ENCODE measurements around the gene XRRA1. TPM values are rescaled to one million over a fixed set of nuclear protein-coding genes. Genes with fewer than 3 reads are reported as not detected.

XRRA1 gene
- total and polyA plus RNA-seq, 8 donors: 2.4 to 22.5 (median 8.3) TPM

- no peak for DNase-seq
- H3K27me3 ChIP-seq: no peaks in the 10 kb centered on the region
- no peak for ATAC-seq
- no peak overlapping the region for H3K4me3 ChIP-seq
- no peak overlapping the region for H3K27ac ChIP-seq
- peaks cover 0 to 9% (median 0%) of the 10 kb centered on the region in 3 donors for H3K36me3 ChIP-seq
- intact Hi-C loops (cut with DNase I): no loop called here
- TF ChIP-seq CTCF (IDR thresholded peaks at IDR 0.05): no peak
- no peaks in the 10 kb centered on the region for H3K9me3 ChIP-seq
- no peak for FAIRE-seq
- H3K4me1 ChIP-seq: no peaks in the 10 kb centered on the region
Observed at GRCh38 chr11:74941492-74941891, 7.4 kb downstream of the XRRA1 start.

GRCh38 chr11:74937696-74938475, 11.0 kb downstream of the XRRA1 start:
- TF ChIP-seq CTCF (IDR thresholded peaks at IDR 0.05): no peak
- Histone ChIP-seq H3K4me3 (no peak overlapping the region), H3K27me3 (no peaks in the 10 kb centered on the region), H3K36me3 (peaks cover 0 to 43% (median 0%) of the 10 kb centered on the region in 3 donors), H3K9me3 (no peaks in the 10 kb centered on the region), H3K27ac (no peak overlapping the region), H3K4me1 (no peaks in the 10 kb centered on the region)
- FAIRE-seq: no peak
- DNase-seq: no peak
- no peak for ATAC-seq
- intact Hi-C loops (cut with DNase I): loop anchor here in 1 of 3 donors (10.0 kb wide), 1 partner anchor 307 kb away; the partner anchor contains the start of gene TPBGL
- 88% methylated on average over 5 of the region's 5 CpGs for WGBS, 2 donors

DNA sequence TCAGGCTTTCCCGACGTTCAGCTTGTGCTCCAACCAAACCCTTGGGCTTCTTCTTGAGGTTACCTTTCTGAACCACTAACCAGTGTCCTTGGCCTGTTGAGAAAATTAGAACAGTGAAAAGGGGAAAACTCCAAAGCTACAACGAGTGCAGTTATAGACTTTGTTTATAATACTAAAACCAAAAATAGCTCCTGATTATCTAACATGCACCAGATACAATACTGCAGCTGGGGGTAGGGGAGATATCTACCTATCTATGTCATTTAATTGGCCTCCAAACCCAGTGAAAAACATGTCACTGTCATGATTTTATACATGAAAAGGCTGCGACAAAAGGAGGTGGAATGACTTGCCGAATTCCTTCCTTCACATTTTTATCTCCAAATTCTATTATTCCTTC, 11.9 kb downstream of the XRRA1 start:
- no peak for TF ChIP-seq CTCF (IDR thresholded peaks at IDR 0.05)
- DNase-seq (no peak), ATAC-seq (no peak), FAIRE-seq (no peak)
- Histone ChIP-seq H3K4me3 (no peak overlapping the region), H3K4me1 (no peaks in the 10 kb centered on the region), H3K27me3 (no peaks in the 10 kb centered on the region), H3K9me3 (no peaks in the 10 kb centered on the region), H3K36me3 (peaks cover 0 to 44% (median 0%) of the 10 kb centered on the region in 3 donors), H3K27ac (no peak overlapping the region)
- intact Hi-C loops (cut with DNase I): loop anchor here in 1 of 3 donors (10.0 kb wide), 1 partner anchor 308 kb away; the partner anchor contains the start of gene TPBGL
- WGBS, 2 donors: 83% methylated on average over 5 of the region's 5 CpGs

DNA sequence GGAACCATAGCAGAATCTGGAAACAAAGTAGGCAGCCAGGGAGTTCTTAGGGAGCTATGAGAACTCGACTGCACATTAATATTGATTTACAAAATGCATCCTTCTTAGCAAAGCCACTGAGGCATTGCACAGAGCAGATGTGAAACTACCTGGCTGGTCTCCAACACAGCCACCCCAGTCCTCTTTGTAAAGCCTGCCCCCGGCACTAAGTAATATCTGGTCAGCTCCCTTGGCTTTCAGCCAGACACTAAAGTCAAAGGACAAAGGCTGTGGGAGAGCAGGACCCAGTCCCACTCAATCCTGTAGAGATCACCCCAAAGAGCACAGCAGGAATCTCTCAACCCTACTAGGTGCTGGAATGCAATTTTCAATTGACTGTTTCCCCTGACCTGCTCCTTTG, 12.8 kb downstream of the XRRA1 start:
- no peaks in the 10 kb centered on the region for H3K4me1 ChIP-seq
- no peaks in the 10 kb centered on the region for H3K27me3 ChIP-seq
- TF ChIP-seq CTCF (IDR thresholded peaks at IDR 0.05): no peak
- 47 to 51% methylated on average over 2 of the region's 2 CpGs for WGBS, 2 donors
- FAIRE-seq: no peak
- H3K36me3 ChIP-seq: peaks cover 0 to 50% (median 0%) of the 10 kb centered on the region in 3 donors
- H3K27ac ChIP-seq: no peak overlapping the region
- intact Hi-C loops (cut with DNase I): loop anchor here in 1 of 3 donors (10.0 kb wide), 1 partner anchor 309 kb away; the partner anchor contains the start of gene TPBGL
- DNase-seq: no peak
- H3K9me3 ChIP-seq: no peaks in the 10 kb centered on the region
- no peak overlapping the region for H3K4me3 ChIP-seq
- ATAC-seq: no peak

GRCh38 chr11:74935285-74935684, 13.6 kb downstream of the XRRA1 start:
- Histone ChIP-seq H3K4me3 (no peak overlapping the region), H3K36me3 (peaks cover 0 to 43% (median 0%) of the 10 kb centered on the region in 3 donors), H3K27me3 (no peaks in the 10 kb centered on the region), H3K4me1 (no peaks in the 10 kb centered on the region), H3K9me3 (no peaks in the 10 kb centered on the region), H3K27ac (no peak overlapping the region)
- 65 to 74% methylated on average over 2 of the region's 2 CpGs for WGBS, 2 donors
- TF ChIP-seq CTCF (IDR thresholded peaks at IDR 0.05): no peak
- ATAC-seq: no peak
- no peak for DNase-seq
- intact Hi-C loops (cut with DNase I): loop anchor here in 1 of 3 donors (10.0 kb wide), 1 partner anchor 310 kb away; the partner anchor contains the start of gene TPBGL
- FAIRE-seq: no peak
